Upper lobe of right lung (tissue), 1 donor: ENCODE data around the gene ASCC1. TPM values are rescaled to one million over a fixed set of nuclear protein-coding genes. Genes with fewer than 3 reads are reported as not detected.
A peak's percentile ranks its signal among the peaks of the same experiment; 100 is the strongest.

Experiments used
- ATAC-seq: fragments of 200-7000 bp; cut with Tn5 transposase; one replicate; pipeline ENCODE4 v1.9.1; 2020; ENCODE audit warnings: mild to moderate bottlenecking, moderate library complexity
- DNase-seq: peaks from one replicate; pipeline ENCODE4 v3.0.0-alpha.2; 2020
- H3K27ac ChIP-seq: fragments of 200-600 bp; one replicate; pipeline ENCODE4 v1.8.0; 2022
- H3K27me3 ChIP-seq: fragments of 200-600 bp; one replicate; pipeline ENCODE4 v1.8.0; 2022; ENCODE audit warnings: mild to moderate bottlenecking
- H3K36me3 ChIP-seq: fragments of 200-600 bp; one replicate; pipeline ENCODE4 v1.8.0; 2022
- H3K4me1 ChIP-seq: fragments of 200-600 bp; one replicate; pipeline ENCODE4 v1.8.0; 2022
- H3K4me3 ChIP-seq: fragments of 200-600 bp; one replicate; pipeline ENCODE4 v1.8.0; 2022; ENCODE audit warnings: mild to moderate bottlenecking
- H3K9me3 ChIP-seq: fragments of 200-600 bp; one replicate; pipeline ENCODE4 v1.8.0; 2022
- CTCF ChIP-seq: fragments of 200-600 bp; IDR thresholded peaks from one replicate; pipeline ENCODE4 v1.8.0; 2022; ENCODE audit warnings: antibody characterized with exemption
- intact Hi-C: fragments of 100-400 bp; cut with DNase I; formaldehyde crosslinking; loops from one replicate; pipeline ENCODE4 v1.11.0; 2022
- total RNA-seq: library from RNA; stranded (reverse); fragmentation: NEBNext Ultra II Directional; extraction: Animal tissue kit (Norgen Biotek cat#: 25700); gene quantifications from one replicate; pipeline ENCODE4 v1.2.1, GENCODE V29; 2021
- donor health status: DM: no; HTN: yes; CAD: no; lungs with severe emphysema.

ASCC1 gene
- total RNA-seq, 1 donor from 2014 or later: 27.4 TPM

GRCh38 chr10:72080042-72080975 is 135.8 kb downstream of the ASCC1 start:
- Histone ChIP-seq H3K4me3 (no peak overlapping the region), H3K27me3 (no peaks in the 10 kb centered on the region), H3K36me3 (no peaks in the 10 kb centered on the region), H3K27ac (peak overlapping the region; percentile 30), H3K9me3 (no peaks in the 10 kb centered on the region), H3K4me1 (no peaks in the 10 kb centered on the region)
- peak; percentile 79 for ATAC-seq
- intact Hi-C loops: no loop called here
- TF ChIP-seq CTCF: no peak
- DNase-seq: no peak

- ATAC-seq (no peak), DNase-seq (no peak)
- intact Hi-C loops: no loop called here
- Histone ChIP-seq H3K4me3 (no peak overlapping the region), H3K9me3 (no peaks in the 10 kb centered on the region), H3K27me3 (no peaks in the 10 kb centered on the region), H3K36me3 (no peaks in the 10 kb centered on the region), H3K4me1 (no peaks in the 10 kb centered on the region), H3K27ac (no peak overlapping the region)
- no peak for TF ChIP-seq CTCF
Observed at GRCh38 chr10:72079356-72079755, 136.7 kb downstream of the ASCC1 start.

GRCh38 chr10:72077275-72077990 is 138.6 kb downstream of the ASCC1 start:
- H3K9me3 ChIP-seq: no peaks in the 10 kb centered on the region
- DNase-seq (peak; percentile 48), ATAC-seq (no peak)
- intact Hi-C loops: no loop called here
- H3K36me3 ChIP-seq: no peaks in the 10 kb centered on the region
- TF ChIP-seq CTCF: no peak
- H3K27ac ChIP-seq: no peak overlapping the region
- no peaks in the 10 kb centered on the region for H3K27me3 ChIP-seq
- H3K4me1 ChIP-seq: no peaks in the 10 kb centered on the region
- no peak overlapping the region for H3K4me3 ChIP-seq

- intact Hi-C loops: no loop called here
- no peaks in the 10 kb centered on the region for H3K9me3 ChIP-seq
- ATAC-seq (no peak), DNase-seq (peak; percentile 22)
- H3K4me3 ChIP-seq: no peak overlapping the region
- H3K27me3 ChIP-seq: no peaks in the 10 kb centered on the region
- TF ChIP-seq CTCF: no peak
- H3K36me3 ChIP-seq: no peaks in the 10 kb centered on the region
- H3K4me1 ChIP-seq: no peaks in the 10 kb centered on the region
- H3K27ac ChIP-seq: no peak overlapping the region
Observed at GRCh38 chr10:72076756-72077155, 139.3 kb downstream of the ASCC1 start.

GRCh38 chr10:72075376-72076115 is 140.5 kb downstream of the ASCC1 start:
- Histone ChIP-seq H3K27me3 (no peaks in the 10 kb centered on the region), H3K4me1 (peaks cover under 1% of the 10 kb centered on the region), H3K27ac (no peak overlapping the region), H3K4me3 (no peak overlapping the region), H3K9me3 (no peaks in the 10 kb centered on the region), H3K36me3 (no peaks in the 10 kb centered on the region)
- DNase-seq: peak; percentile 54
- intact Hi-C loops: no loop called here
- TF ChIP-seq CTCF: no peak
- ATAC-seq: no peak
